NCI-H2171 treated with DMSO at 0.1 percent for 48 hours (cell line): ENCODE results near the gene INO80.
"Not testable (repeated sequence)": the region's sequence is repeated elsewhere in the genome, so short reads cannot be mapped to it uniquely, and the experiment has no call there.

Source experiments
- DNase-seq: peaks from one replicate; lab custom pipeline; 2025; lab: John Stamatoyannopoulos, UW

Gene INO80

GRCh38 chr15:41116116-41116961 lies at the start of gene INO80:
INO80 (minus strand) TSS chr15:41116280; CDS start chr15:41096310, 19,970 bp downstream.
- peak; percentile 98 for DNase-seq

GRCh38 chr15:41161736-41162135 lies 45.7 kb upstream of the INO80 start:
- DNase-seq = no peak

- DNase-seq = no peak
These were observed 45.3 kb upstream of the INO80 start for GRCh38 chr15:41161336-41161735.

- DNase-seq = no peak
These were observed 44.7 kb upstream of the INO80 start for GRCh38 chr15:41160639-41161315.

- DNase-seq = no peak
These were observed 38.3 kb upstream of the INO80 start for GRCh38 chr15:41154412-41154811.

- no peak for DNase-seq
These were observed 37.7 kb upstream of the INO80 start for GRCh38 chr15:41153733-41154132.

- no peak for DNase-seq
These were observed 35.4 kb upstream of the INO80 start for GRCh38 chr15:41151451-41152005.

- no peak for DNase-seq
These were observed 34.2 kb upstream of the INO80 start for GRCh38 chr15:41150279-41150678.

- DNase-seq = no peak
These were observed 32.0 kb upstream of the INO80 start for GRCh38 chr15:41148065-41148464.

GRCh38 chr15:41139619-41140018 lies 23.5 kb upstream of the INO80 start:
- no peak for DNase-seq

GRCh38 chr15:41139112-41139511 lies 23.0 kb upstream of the INO80 start:
- not testable (repeated sequence) for DNase-seq

- not testable (repeated sequence) for DNase-seq
These were observed 19.5 kb upstream of the INO80 start for GRCh38 chr15:41135580-41135979.

GRCh38 chr15:41133454-41133853 lies 17.4 kb upstream of the INO80 start:
- DNase-seq = no peak

- not testable (repeated sequence) for DNase-seq
These were observed 16.0 kb upstream of the INO80 start for GRCh38 chr15:41132094-41132493.

GRCh38 chr15:41128174-41128902 lies 12.3 kb upstream of the INO80 start:
- DNase-seq = no peak

GRCh38 chr15:41125931-41126642 lies 10.0 kb upstream of the INO80 start:
- no peak for DNase-seq

- no peak for DNase-seq
These were observed 9.1 kb upstream of the INO80 start for GRCh38 chr15:41125063-41125669.

GRCh38 chr15:41124058-41124457 lies 8.0 kb upstream of the INO80 start:
- DNase-seq = no peak

- no peak for DNase-seq
These were observed 6.8 kb upstream of the INO80 start for GRCh38 chr15:41122849-41123248.

- DNase-seq = no peak
These were observed 5.9 kb upstream of the INO80 start for GRCh38 chr15:41121951-41122350.

GRCh38 chr15:41116962-41117252 lies 827 bp upstream of the INO80 start:
- DNase-seq = no peak
